Lower leg skin (tissue), 4 donors: Measurements from ENCODE around the gene PEAK1. TPM values are rescaled to one million over a fixed set of nuclear protein-coding genes. Genes with fewer than 3 reads are reported as not detected.

Experiments used
- DNase-seq, 2 donors: peaks; one replicate each; pipeline ENCODE4 v3.0.0-alpha.2; 2019; ENCODE audit warnings: low spot score in 2 of 2
- H3K4me3 ChIP-seq: fragments of 200-600 bp; sonication (generic); 2 replicates; pipeline ENCODE4 v1.5.1; 2017; ENCODE audit warnings: mild to moderate bottlenecking, low read depth; ENCODE audit not compliant: poor library complexity, severe bottlenecking
- CTCF ChIP-seq, 3 donors: fragments of 450-650 bp; IDR thresholded peaks; one replicate each; pipeline ENCODE4 v1.5.1; 2016; ENCODE audit warnings: antibody characterized with exemption in 3 of 3, mild to moderate bottlenecking in 3 of 3, moderate library complexity in 2 of 3
- POLR2A ChIP-seq, 2 donors: fragments of 450-650 bp; IDR thresholded peaks; one replicate each; pipeline ENCODE4 v1.6.1; 2016 to 2017; ENCODE audit warnings: antibody characterized with exemption in 2 of 2, mild to moderate bottlenecking in 1 of 2, moderate library complexity in 1 of 2
- WGBS, 2 donors: methylation state at CpG; one replicate each; pipeline ENCODE4 v1.1.5; 2018; 5-methylcytosine and 5-hydroxymethylcytosine counted together
- intact Hi-C: fragments of 100-400 bp; cut with DNase I; formaldehyde crosslinking; loops from one replicate; pipeline ENCODE4 v1.15.0; 2023; ENCODE audit warnings: low total_unique reads
- total RNA-seq, 4 donors: library from RNA; depleted of rRNA; stranded (reverse); fragments of >200 nt; gene quantifications; one replicate each; pipeline ENCODE4 v1.1.0, GENCODE V29; 2016

PEAK1 gene
- total RNA-seq, 4 donors from 2014 or later: 23.4 to 38.2 (median 31.0) TPM

DNA sequence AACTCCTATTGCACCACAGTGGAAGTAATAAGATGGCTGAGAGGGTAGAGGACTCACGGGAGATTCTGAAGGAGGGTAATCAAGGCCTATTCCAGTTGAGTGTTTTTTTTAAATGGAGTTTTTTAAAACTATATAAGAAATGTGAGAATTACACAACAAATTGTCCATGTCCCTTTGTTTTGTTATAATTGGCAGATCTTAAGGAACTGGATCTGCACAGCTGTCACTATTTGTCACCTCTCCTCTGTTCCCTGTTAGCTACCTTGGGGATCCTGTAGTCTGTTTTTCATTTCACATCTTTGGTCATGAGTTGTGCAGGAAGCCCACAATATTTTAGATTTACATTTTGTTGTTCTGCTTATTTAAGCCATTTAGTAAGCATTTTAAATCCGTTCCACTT, 271.7 kb downstream of the PEAK1 start:
- 88 to 90% methylated on average over 2 of the region's 2 CpGs for WGBS, 2 donors
- no peak for DNase-seq
- H3K4me3 ChIP-seq: no peak overlapping the region
- TF ChIP-seq CTCF (IDR thresholded peaks at IDR 0.05): no peak
- intact Hi-C loops: no loop called here

- no peak for TF ChIP-seq POLR2A (IDR thresholded peaks at IDR 0.05)
- no peak for TF ChIP-seq CTCF (IDR thresholded peaks at IDR 0.05)
- 87 to 91% methylated on average over 1 of the region's 1 CpG for WGBS, 2 donors
- DNase-seq: no peak
- no peak overlapping the region for H3K4me3 ChIP-seq
- intact Hi-C loops: no loop called here
Observed at GRCh38 chr15:77145370-77145769, 274.5 kb downstream of the PEAK1 start.

DNA sequence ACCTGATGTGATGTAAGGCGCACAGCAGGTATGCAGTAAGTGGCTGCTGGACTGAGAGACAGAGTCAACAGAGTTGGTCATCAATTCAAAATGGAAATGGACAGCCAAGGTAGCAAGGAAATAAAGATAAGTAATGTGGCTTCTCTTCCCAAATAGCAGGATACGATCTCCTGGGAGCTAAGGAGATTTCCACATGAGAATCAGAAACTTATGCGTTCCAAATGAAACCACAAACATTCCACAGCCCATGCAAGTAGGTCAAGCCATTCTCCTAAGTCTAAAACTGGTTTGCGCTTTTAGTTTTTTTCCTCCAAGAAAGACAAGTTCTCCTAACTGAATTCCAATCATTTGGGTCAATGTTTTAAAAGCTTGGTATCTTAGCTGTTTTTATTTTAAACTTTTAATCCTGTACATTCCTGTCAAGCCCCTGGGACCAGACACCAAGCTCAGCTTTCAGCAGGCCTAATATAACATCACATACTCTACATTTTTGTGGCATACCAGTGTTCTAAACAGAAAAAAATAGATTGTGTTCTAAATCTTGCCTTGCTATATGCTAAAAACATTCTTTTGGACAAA, 275.3 kb downstream of the PEAK1 start:
- intact Hi-C loops: no loop called here
- 71 to 74% methylated on average over 4 of the region's 4 CpGs for WGBS, 2 donors
- no peak for TF ChIP-seq POLR2A (IDR thresholded peaks at IDR 0.05)
- no peak for TF ChIP-seq CTCF (IDR thresholded peaks at IDR 0.05)
- H3K4me3 ChIP-seq: no peak overlapping the region
- DNase-seq: no peak

- no peak for TF ChIP-seq POLR2A (IDR thresholded peaks at IDR 0.05)
- no peak for TF ChIP-seq CTCF (IDR thresholded peaks at IDR 0.05)
- DNase-seq: no peak
Observed at GRCh38 chr15:77144026-77144425, 275.9 kb downstream of the PEAK1 start.

DNA sequence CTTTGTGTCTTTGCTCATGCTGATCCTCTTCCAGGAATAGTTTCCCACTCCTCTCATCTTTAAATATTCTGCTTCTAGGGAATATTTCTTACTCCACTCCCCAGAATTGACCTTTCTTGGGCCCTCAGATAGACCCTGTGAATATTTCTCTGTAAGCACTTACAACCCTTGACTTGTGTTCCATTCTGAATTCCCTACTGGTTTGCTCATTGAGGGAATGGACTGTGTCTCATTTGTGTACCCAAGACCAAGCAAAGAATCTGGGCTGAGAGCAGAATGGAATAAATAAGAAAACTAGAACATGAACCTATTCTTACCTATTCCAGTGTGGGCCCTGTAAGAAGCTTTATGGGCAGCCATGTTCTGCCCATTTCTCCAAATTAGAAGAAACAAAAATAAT, 276.3 kb downstream of the PEAK1 start:
- TF ChIP-seq CTCF (IDR thresholded peaks at IDR 0.05) (no peak), POLR2A (IDR thresholded peaks at IDR 0.05) (no peak)
- no peak overlapping the region for H3K4me3 ChIP-seq
- intact Hi-C loops: no loop called here
- no peak for DNase-seq

More at GRCh38 chr15:77144026-77144425, 275.9 kb downstream of the PEAK1 start:
- no peak overlapping the region for H3K4me3 ChIP-seq
- WGBS, 2 donors: 87 to 90% methylated on average over 2 of the region's 2 CpGs
- intact Hi-C loops: no loop called here

DNA sequence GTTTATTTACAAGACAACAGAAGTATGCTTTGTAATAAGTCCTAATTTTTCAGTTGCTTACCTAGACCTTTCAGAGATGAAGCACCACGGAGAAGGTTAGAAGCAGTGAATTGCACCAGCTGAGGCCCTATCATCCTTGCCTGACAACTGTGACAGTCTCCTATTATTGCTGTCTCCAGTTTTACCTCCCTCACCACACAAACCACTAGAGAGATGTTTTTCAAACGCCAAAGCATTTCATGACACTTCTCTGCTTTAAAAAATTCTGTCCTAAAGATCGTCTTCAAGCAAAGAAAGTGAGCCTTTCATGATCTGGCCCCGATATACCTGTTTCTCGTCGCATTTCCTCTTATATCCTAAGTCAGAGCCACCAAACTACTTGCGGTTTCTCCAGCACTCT, 276.7 kb downstream of the PEAK1 start:
- WGBS, 2 donors: 71 to 84% methylated on average over 7 of the region's 7 CpGs
- intact Hi-C loops: no loop called here

More for the DNA sequence above, 276.7 kb downstream of the PEAK1 start:
- H3K4me3 ChIP-seq: no peak overlapping the region
- DNase-seq: no peak
- TF ChIP-seq POLR2A (IDR thresholded peaks at IDR 0.05) (no peak), CTCF (IDR thresholded peaks at IDR 0.05) (no peak)
